MCF 10A (cell line): ENCODE measurements around the gene CNPY4. TPM values are rescaled to one million over a fixed set of nuclear protein-coding genes. Genes with fewer than 3 reads are reported as not detected.

Experiments
- BruUV-seq: library from RNA; stranded (reverse); fragments of 400-500 nt; replicated peaks from 2 replicates; lab custom pipeline; 2021; lab: Mats Ljungman, UMichigan
- CTCF ChIA-PET: fragments of 300-600 bp; sonication (Branson Sonifier 250); formaldehyde crosslinking; extraction: SDS; loops from one replicate; lab custom pipeline; 2021; ENCODE audit warnings: antibody characterized with exemption, inconsistent platforms; lab: Yijun Ruan, JAX
- POLR2A ChIA-PET: fragments of 300-600, 350-650 bp; sonication (Branson Sonifier 250); formaldehyde crosslinking; extraction: SDS; loops from one replicate; lab custom pipeline; 2020; ENCODE audit warnings: antibody characterized with exemption, inconsistent platforms; lab: Yijun Ruan, JAX
- DNase-seq: peaks from one replicate; pipeline ENCODE4 v3.0.0-alpha.2; 2018; ENCODE audit not compliant: unreplicated experiment
- H3K27ac Mint-ChIP-seq: one replicate; pipeline ENCODE4 v1.8.0; 2022; ENCODE audit warnings: mild to moderate bottlenecking, low read depth, mixed read lengths; ENCODE audit not compliant: unreplicated experiment
- H3K27me3 Mint-ChIP-seq: one replicate; pipeline ENCODE4 v1.8.0; 2022; ENCODE audit warnings: mixed read lengths; ENCODE audit not compliant: insufficient read depth, unreplicated experiment
- H3K36me3 Mint-ChIP-seq: one replicate; pipeline ENCODE4 v1.8.0; 2022; ENCODE audit warnings: mild to moderate bottlenecking, moderate library complexity, mixed read lengths; ENCODE audit not compliant: insufficient read depth, unreplicated experiment
- H3K4me1 Mint-ChIP-seq: one replicate; pipeline ENCODE4 v1.8.0; 2022; ENCODE audit warnings: mixed read lengths; ENCODE audit not compliant: insufficient read depth, unreplicated experiment
- H3K4me3 Mint-ChIP-seq: one replicate; pipeline ENCODE4 v1.8.0; 2022; ENCODE audit warnings: mild to moderate bottlenecking, moderate library complexity, mixed read lengths; ENCODE audit not compliant: unreplicated experiment
- H3K9me3 Mint-ChIP-seq: one replicate; pipeline ENCODE4 v1.8.0; 2022; ENCODE audit warnings: mixed read lengths; ENCODE audit not compliant: unreplicated experiment
- intact Hi-C: fragments of 100-400 bp; cut with micrococcal nuclease; formaldehyde crosslinking; loops from 2 replicates; pipeline ENCODE4 v1.14.1; 2022
- total RNA-seq: library from RNA; stranded (reverse); gene quantifications from 2 replicates; pipeline ENCODE4 v1.2.3, GENCODE V29; 2022
- TF ChIP-seq, protein P1 (sequence below): fragments of 200-600 bp; IDR thresholded peaks from one replicate; pipeline ENCODE4 v1.8.0; 2022; ENCODE audit warnings: antibody characterized with exemption, mild to moderate bottlenecking; ENCODE audit not compliant: unreplicated experiment

Gene CNPY4
- total RNA-seq, 1 experiment from 2014 or later, result 2.9 TPM

DNA sequence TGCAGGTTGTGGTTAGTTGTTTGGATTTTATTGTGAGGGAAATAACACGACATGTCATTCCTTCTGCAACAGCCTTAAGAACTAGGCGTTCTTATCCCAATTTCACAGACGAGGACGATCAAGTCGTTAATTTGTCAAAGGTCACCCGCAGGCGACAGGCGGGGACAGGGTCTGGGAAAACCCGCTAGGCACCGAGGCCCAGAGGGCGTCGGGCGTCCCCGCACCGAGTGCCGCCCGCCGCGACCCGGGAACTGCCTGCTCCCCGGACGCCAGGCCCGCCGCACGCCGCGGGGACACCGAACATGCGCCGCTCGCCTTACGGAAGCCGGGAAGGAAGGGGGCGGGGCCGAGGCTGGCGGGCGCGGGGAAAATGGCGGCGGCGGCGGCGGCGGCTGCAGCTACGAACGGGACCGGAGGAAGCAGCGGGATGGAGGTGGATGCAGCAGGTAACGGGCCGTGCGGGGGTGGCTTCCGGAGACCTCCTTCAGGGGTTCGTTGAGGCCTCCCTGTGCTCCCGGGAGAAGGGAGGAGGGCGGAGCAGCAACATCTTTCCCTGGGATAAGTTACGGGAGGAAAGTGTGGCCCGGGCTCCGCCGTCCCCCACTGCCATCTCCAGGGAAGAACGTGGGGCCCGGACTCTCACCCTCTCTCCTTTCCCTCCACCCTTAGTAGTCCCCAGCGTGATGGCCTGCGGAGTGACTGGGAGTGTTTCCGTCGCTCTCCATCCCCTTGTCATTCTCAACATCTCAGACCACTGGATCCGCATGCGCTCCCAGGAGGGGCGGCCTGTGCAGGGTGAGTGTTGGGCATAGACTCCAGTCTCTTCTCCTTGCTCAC lies 30.6 kb upstream of the CNPY4 start, which contains the start of gene COPS6:
Gene COPS6 (plus strand): TSS at position 349 of the 837 bp plus-strand sequence. CDS start 22 bp downstream, at position 371.
- Mint-ChIP-seq H3K9me3 (no peaks in the 10 kb centered on the region), H3K27ac (peak within 1 kb of the TSS; percentile 76), H3K36me3 (peaks cover 51% of the 10 kb centered on the region), H3K4me3 (peak within 1 kb of the TSS; percentile 92), H3K4me1 (peaks cover 18% of the 10 kb centered on the region), H3K27me3 (no peaks in the 10 kb centered on the region)
- intact Hi-C loops, result loop anchor here (1.0 to 10.0 kb wide), 2 partner anchors 11 to 174 kb away; partner anchors contain the start of gene TRIM4
- ChIA-PET CTCF (interaction anchor here (0.6 to 1.2 kb wide), 4 partner anchors 37 to 100 kb away, joined by 3 to 5 read pairs (median 3); no protein-coding TSS in a partner anchor), POLR2A (interaction anchor here (0.6 to 3.7 kb wide), 16 partner anchors 8 to 651 kb away, joined by 3 to 92 read pairs (median 4); partner anchors contain the start of genes AP4M1, LAMTOR4, MCM7 and PTCD1)
- no TSS peak for BruUV-seq
- DNase-seq, result peak; percentile 72
- TF ChIP-seq, protein P1, sequence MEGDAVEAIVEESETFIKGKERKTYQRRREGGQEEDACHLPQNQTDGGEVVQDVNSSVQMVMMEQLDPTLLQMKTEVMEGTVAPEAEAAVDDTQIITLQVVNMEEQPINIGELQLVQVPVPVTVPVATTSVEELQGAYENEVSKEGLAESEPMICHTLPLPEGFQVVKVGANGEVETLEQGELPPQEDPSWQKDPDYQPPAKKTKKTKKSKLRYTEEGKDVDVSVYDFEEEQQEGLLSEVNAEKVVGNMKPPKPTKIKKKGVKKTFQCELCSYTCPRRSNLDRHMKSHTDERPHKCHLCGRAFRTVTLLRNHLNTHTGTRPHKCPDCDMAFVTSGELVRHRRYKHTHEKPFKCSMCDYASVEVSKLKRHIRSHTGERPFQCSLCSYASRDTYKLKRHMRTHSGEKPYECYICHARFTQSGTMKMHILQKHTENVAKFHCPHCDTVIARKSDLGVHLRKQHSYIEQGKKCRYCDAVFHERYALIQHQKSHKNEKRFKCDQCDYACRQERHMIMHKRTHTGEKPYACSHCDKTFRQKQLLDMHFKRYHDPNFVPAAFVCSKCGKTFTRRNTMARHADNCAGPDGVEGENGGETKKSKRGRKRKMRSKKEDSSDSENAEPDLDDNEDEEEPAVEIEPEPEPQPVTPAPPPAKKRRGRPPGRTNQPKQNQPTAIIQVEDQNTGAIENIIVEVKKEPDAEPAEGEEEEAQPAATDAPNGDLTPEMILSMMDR, result no peak

DNA sequence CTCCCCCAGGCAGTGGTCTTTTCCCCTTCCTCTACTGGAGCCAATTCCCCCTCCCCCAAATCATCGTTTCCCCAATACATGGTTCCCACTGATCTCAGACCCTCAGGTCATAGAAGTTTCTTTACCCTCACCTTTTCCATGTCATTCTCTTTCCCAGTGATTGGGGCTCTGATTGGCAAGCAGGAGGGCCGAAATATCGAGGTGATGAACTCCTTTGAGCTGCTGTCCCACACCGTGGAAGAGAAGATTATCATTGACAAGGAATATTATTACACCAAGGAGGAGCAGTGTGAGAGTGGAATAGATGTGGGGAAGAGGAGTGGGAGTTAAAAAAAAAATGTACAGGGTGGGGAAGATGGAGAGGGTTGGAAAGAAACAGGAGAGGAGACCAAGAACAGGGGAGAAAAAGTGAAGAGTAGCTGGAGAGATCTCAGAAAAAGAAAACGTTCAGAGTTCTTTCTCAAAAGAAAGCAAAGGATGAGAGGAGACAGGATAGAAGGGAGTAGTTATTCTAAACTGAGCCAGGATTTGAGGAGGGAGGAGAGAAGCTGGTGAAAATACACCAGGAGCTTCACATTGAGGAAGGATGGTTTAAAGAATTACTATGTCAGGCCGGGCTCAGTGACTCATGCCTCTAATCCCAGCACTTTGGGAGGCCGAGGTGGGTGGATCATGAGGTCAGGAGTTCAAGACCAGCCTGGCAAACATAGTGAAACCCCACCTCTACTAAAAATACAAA lies 29.8 kb upstream of the CNPY4 start:
- TF ChIP-seq, protein P1, result no peak
- peaks cover 18% of the 10 kb centered on the region for H3K4me1 Mint-ChIP-seq
- no peak for DNase-seq
- no peaks in the 10 kb centered on the region for H3K27me3 Mint-ChIP-seq
- intact Hi-C loops, result loop anchor here (1.0 to 10.0 kb wide), 2 partner anchors 11 to 175 kb away; partner anchors contain the start of gene TRIM4
- ChIA-PET CTCF (interaction anchor here (0.6 to 0.7 kb wide), 6 partner anchors 67 to 1512 kb away, joined by 3 read pairs; no protein-coding TSS in a partner anchor), POLR2A (interaction anchor here (0.6 to 3.7 kb wide), 17 partner anchors 9 to 590 kb away, joined by 3 to 92 read pairs (median 3); partner anchors contain the start of genes AP4M1, LAMTOR4, MBLAC1 and MCM7)
- H3K36me3 Mint-ChIP-seq, result peaks cover 56% of the 10 kb centered on the region
- BruUV-seq, result no TSS peak
- H3K4me3 Mint-ChIP-seq, result peak overlapping the region; percentile 92
- no peaks in the 10 kb centered on the region for H3K9me3 Mint-ChIP-seq
- H3K27ac Mint-ChIP-seq, result peak overlapping the region; percentile 76

DNA sequence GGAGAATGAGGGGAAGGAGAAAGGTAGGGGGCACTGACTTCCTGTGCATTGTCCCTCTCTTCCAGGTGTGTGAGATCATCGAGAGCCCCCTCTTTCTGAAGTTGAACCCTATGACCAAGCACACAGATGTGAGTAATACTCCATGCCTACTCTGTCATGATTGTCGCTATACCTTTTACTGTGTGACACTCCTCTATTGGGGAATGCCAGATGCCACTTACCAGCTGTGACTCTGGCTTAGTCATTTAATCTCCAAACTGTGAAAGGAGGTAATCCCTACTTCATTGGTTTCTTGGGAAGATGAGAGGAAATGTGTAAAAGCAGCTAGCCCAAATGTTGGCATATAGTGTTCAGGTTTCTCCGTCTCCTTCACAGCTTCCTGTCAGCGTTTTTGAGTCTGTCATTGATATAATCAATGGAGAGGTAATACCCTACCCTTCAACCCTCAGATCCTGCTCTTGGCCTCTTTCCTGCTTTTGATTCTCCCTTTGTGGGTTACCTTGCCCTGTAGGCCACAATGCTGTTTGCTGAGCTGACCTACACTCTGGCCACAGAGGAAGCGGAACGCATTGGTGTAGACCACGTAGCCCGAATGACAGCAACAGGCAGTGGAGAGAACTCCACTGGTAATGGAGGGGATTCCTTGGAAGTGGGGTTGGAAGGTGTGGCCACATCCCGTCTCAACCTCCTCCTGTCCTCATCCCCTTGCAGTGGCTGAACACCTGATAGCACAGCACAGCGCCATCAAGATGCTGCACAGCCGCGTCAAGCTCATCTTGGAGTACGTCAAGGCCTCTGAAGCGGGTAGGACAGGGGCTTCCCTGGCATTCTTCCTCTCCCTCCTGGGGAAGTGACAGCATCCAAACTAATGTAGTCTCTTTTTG lies 28.7 kb upstream of the CNPY4 start:
- BruUV-seq, result no TSS peak
- Mint-ChIP-seq H3K27me3 (no peaks in the 10 kb centered on the region), H3K4me3 (peak overlapping the region; percentile 31), H3K4me1 (peaks cover 18% of the 10 kb centered on the region), H3K36me3 (peaks cover 67% of the 10 kb centered on the region), H3K9me3 (no peaks in the 10 kb centered on the region), H3K27ac (no peak overlapping the region)
- intact Hi-C loops, result no loop called here
- POLR2A ChIA-PET, result interaction anchor here (0.9 to 3.7 kb wide), 6 partner anchors 10 to 58 kb away, joined by 3 to 92 read pairs (median 5); partner anchors contain the start of genes AP4M1, LAMTOR4, MBLAC1 and MCM7
- CTCF ChIA-PET, result interaction anchor here (0.7 kb wide), 1 partner anchor 26 kb away, joined by 3 read pairs; no protein-coding TSS in a partner anchor
- TF ChIP-seq, protein P1, result no peak
- no peak for DNase-seq
